ENCODE results near the gene ALOX12. TPM values are rescaled to one million over a fixed set of nuclear protein-coding genes. Genes with fewer than 3 reads are reported as not detected.
"Not testable (repeated sequence)": the region's sequence is repeated elsewhere in the genome, so short reads cannot be mapped to it uniquely, and the experiment has no call there.

The ALOX12 gene
- total and polyA plus RNA-seq, 7 donors: 0.03 TPM; not detected in 6

GRCh38 chr17:7045492-7046126 lies 49.8 kb downstream of the ALOX12 start:
- no peaks in the 10 kb centered on the region for H3K36me3 ChIP-seq (ENCODE audit: insufficient read depth in 1 of 2, low read depth in 1 of 2)
- intact Hi-C loops (cut with DNase I): loop anchor here in 1 of 2 donors (5.0 kb wide), 1 partner anchor 252 kb away; no protein-coding TSS in a partner anchor
- TF ChIP-seq CTCF (IDR thresholded peaks at IDR 0.05): peak; percentile 81
- no peak overlapping the region for H3K27ac ChIP-seq
- peaks cover 21% of the 10 kb centered on the region for H3K4me1 ChIP-seq
- DNase-seq (no peak), ATAC-seq (peak in 2 of 4 donors; percentile 46 to 72)
- H3K4me3 ChIP-seq: peak overlapping the region; percentile 57
- H3K9me3 ChIP-seq: no peaks in the 10 kb centered on the region
- peaks cover 0 to 29% (median 10%) of the 10 kb centered on the region in 3 donors for H3K27me3 ChIP-seq (ENCODE audit: insufficient read depth in 3 of 3, low read length in 2 of 3)
- WGBS, 3 donors: 19 to 27% (median 21%) methylated on average over 5 of the region's 5 CpGs

- Histone ChIP-seq H3K36me3 (ENCODE audit: insufficient read depth in 1 of 2, low read depth in 1 of 2) (no peaks in the 10 kb centered on the region), H3K9me3 (no peaks in the 10 kb centered on the region), H3K27ac (no peak overlapping the region), H3K27me3 (ENCODE audit: insufficient read depth in 3 of 3, low read length in 2 of 3) (peaks cover 0 to 29% (median 10%) of the 10 kb centered on the region in 3 donors), H3K4me3 (peak overlapping the region; percentile 57), H3K4me1 (peaks cover 21% of the 10 kb centered on the region)
- no peak for TF ChIP-seq CTCF (IDR thresholded peaks at IDR 0.05)
- intact Hi-C loops (cut with DNase I): loop anchor here in 1 of 2 donors (5.0 kb wide), 1 partner anchor 251 kb away; no protein-coding TSS in a partner anchor
- WGBS, 3 donors: 25 to 31% (median 30%) methylated on average over 15 of the region's 15 CpGs
- ATAC-seq (peak in 3 of 4 donors; percentile 22 to 46 (median 35)), DNase-seq (no peak)
Observed at GRCh38 chr17:7046127-7046724, 50.4 kb downstream of the ALOX12 start.

DNA sequence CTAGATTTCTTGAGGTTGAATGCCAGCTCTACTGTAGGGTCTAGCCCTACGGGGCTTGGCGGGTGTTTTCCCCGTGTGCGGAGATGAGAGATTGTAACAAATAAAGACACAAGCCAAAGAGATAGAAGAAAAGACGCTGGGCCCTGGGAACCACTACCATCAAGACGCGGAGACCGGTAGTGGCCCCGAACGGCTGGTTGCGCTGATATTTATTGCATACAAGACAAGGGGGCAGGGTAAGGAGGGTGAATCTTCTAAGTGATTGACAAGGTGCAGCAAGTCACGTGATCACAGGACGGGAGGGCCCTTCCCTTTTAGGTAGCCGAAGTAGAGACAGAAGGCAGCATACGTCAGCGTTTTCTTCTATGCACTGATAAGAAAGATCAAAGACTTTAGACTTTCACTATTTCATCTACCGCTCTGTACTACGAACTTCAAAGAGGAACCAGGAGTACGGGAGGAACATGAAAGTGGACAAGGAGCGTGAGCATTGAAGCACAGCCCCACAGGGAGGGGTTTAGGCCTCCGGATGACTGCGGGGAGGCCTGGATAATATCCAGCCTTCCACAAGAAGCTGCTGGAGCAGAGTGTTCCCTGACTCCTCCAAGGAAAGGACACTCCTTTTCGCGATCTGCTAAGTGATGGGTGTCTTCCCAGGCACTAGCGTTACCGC lies 51.0 kb downstream of the ALOX12 start:
- WGBS, 3 donors: 26 to 31% (median 29%) methylated on average over 26 of the region's 26 CpGs
- not testable (repeated sequence) for H3K36me3 ChIP-seq (ENCODE audit: insufficient read depth in 1 of 2, low read depth in 1 of 2); H3K9me3 ChIP-seq; H3K27ac ChIP-seq; DNase-seq
- Histone ChIP-seq H3K4me1 (peaks cover 21% of the 10 kb centered on the region), H3K27me3 (ENCODE audit: insufficient read depth in 3 of 3, low read length in 2 of 3) (peaks cover 0 to 24% (median 10%) of the 10 kb centered on the region in 3 donors), H3K4me3 (peak overlapping the region; percentile 57)
- intact Hi-C loops (cut with DNase I): loop anchor here in 1 of 2 donors (5.0 kb wide), 1 partner anchor 250 kb away; no protein-coding TSS in a partner anchor
- ATAC-seq: peak in 2 of 4 donors; percentile 34 to 64

DNA sequence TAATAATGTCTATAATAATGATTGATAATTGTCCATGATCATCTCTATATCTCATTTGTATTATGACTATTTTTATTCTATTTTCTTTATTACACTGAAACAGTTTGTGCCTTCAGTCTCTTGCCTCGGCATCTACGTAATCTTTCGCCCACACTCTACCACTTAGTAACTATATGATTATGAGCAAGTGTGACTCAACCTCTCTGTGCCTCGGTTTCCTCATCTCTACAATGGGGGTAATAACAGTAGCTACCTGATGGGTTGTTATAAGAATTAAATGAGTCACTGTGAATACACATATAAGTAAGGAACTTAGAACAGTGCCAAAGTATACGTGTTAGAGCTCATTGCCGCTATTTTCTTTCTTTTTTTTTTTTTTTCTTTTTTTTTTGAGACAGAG lies 51.7 kb downstream of the ALOX12 start:
- Histone ChIP-seq H3K36me3 (ENCODE audit: insufficient read depth in 1 of 2, low read depth in 1 of 2) (no peaks in the 10 kb centered on the region), H3K27me3 (ENCODE audit: insufficient read depth in 3 of 3, low read length in 2 of 3) (peaks cover 0 to 17% (median 7%) of the 10 kb centered on the region in 3 donors), H3K4me3 (peak overlapping the region; percentile 57), H3K4me1 (peaks cover 20% of the 10 kb centered on the region), H3K27ac (no peak overlapping the region), H3K9me3 (no peaks in the 10 kb centered on the region)
- DNase-seq: no peak
- intact Hi-C loops (cut with DNase I): loop anchor here in 1 of 2 donors (5.0 kb wide), 1 partner anchor 250 kb away; no protein-coding TSS in a partner anchor
- no peak for TF ChIP-seq CTCF (IDR thresholded peaks at IDR 0.05)
- no peak for ATAC-seq
- 88 to 91% (median 89%) methylated on average over 6 of the region's 6 CpGs for WGBS, 3 donors

GRCh38 chr17:7048968-7049367 lies 53.1 kb downstream of the ALOX12 start:
- no peak for TF ChIP-seq CTCF (IDR thresholded peaks at IDR 0.05)
- Histone ChIP-seq H3K36me3 (ENCODE audit: insufficient read depth in 1 of 2, low read depth in 1 of 2) (no peaks in the 10 kb centered on the region), H3K27ac (no peak overlapping the region), H3K4me3 (no peak overlapping the region), H3K9me3 (no peaks in the 10 kb centered on the region), H3K27me3 (ENCODE audit: insufficient read depth in 3 of 3, low read length in 2 of 3) (peaks cover 0 to 4% (median 0%) of the 10 kb centered on the region in 3 donors), H3K4me1 (peaks cover 9% of the 10 kb centered on the region)
- no peak for ATAC-seq
- 59 to 64% (median 61%) methylated on average over 6 of the region's 6 CpGs for WGBS, 3 donors
- intact Hi-C loops (cut with DNase I): loop anchor here in 1 of 2 donors (5.0 kb wide), 1 partner anchor 248 kb away; no protein-coding TSS in a partner anchor
- no peak for DNase-seq

- WGBS, 3 donors: 77 to 81% (median 77%) methylated on average over 9 of the region's 9 CpGs
- not testable (repeated sequence) for H3K36me3 ChIP-seq (ENCODE audit: insufficient read depth in 1 of 2, low read depth in 1 of 2); ATAC-seq; DNase-seq; H3K9me3 ChIP-seq; H3K27ac ChIP-seq; H3K4me1 ChIP-seq; H3K27me3 ChIP-seq (ENCODE audit: insufficient read depth in 3 of 3, low read length in 2 of 3); H3K4me3 ChIP-seq
- intact Hi-C loops (cut with DNase I): loop anchor here (2.0 to 5.0 kb wide), 2 partner anchors 86 to 127 kb away; partner anchors contain the start of gene ASGR1 (in 1 of the 2)
Observed at GRCh38 chr17:7050583-7050982, 54.7 kb downstream of the ALOX12 start.

Data from psoas muscle (tissue), 8 donors.